IPS-20b (cell line): Measurements from ENCODE around the gene TSPOAP1.

Experiments
- H3K27ac ChIP-seq: one replicate; pipeline ENCODE4 v1.5.1; 2013; ENCODE audit warnings: low read length
- H3K27me3 ChIP-seq: 2 replicates; pipeline ENCODE4 v1.6.1; 2013; ENCODE audit warnings: mild to moderate bottlenecking, low read length, inconsistent platforms; ENCODE audit not compliant: insufficient read depth
- H3K36me3 ChIP-seq: 2 replicates; pipeline ENCODE4 v1.6.1; 2013; ENCODE audit warnings: low read depth, mild to moderate bottlenecking, inconsistent platforms, low read length, moderate library complexity; ENCODE audit not compliant: insufficient read depth
- H3K4me1 ChIP-seq: 2 replicates; pipeline ENCODE4 v1.6.1; 2013; ENCODE audit warnings: mild to moderate bottlenecking, control low read depth, inconsistent platforms, low read length, moderate library complexity; ENCODE audit not compliant: insufficient read depth
- H3K4me3 ChIP-seq: 2 replicates; pipeline ENCODE4 v1.5.1; 2013; ENCODE audit warnings: mild to moderate bottlenecking, low read length, inconsistent platforms
- H3K9ac ChIP-seq: 2 replicates; pipeline ENCODE4 v1.6.1; 2013; ENCODE audit warnings: low read depth, mild to moderate bottlenecking, inconsistent platforms, low read length, moderate library complexity
- H3K9me3 ChIP-seq: 2 replicates; pipeline ENCODE4 v1.6.1; 2013; ENCODE audit warnings: mild to moderate bottlenecking, low read depth, low read length, inconsistent platforms; ENCODE audit not compliant: insufficient read depth

The TSPOAP1 gene

DNA sequence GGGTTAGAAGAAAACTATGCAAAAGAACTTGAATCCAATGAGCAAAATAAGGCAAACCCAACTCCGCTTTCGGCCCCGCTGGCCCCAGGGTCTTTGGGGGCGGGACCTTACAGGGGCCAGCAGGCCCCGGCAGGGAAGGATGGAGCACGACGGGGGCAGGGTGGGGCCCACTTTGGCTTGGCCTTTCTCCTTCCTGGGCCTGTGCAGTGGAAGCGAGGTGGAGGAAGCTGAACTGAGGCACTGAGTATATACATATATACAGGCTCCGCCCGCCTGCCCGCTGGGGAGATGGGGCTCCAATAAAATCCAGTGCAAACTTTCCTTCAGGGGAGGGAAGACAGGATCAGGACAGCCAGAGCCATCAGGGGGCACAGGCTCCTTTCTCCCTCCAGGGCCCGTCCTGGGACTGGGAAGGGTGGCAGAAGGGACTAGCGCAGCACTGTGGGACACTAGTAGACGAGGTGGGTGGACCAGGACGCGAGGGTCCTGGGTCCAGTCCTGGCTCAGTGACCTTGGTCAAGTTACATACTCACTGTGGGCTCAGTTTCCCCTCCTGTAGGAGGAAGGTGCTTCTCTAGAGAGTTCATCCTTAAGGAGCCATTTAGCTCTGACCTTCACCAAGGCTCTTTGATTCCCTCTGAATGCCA is 27.0 kb downstream of the TSPOAP1 start:
- H3K9ac ChIP-seq: no peak overlapping the region
- no peaks in the 10 kb centered on the region for H3K9me3 ChIP-seq
- H3K27ac ChIP-seq: no peak overlapping the region
- H3K4me3 ChIP-seq: no peak overlapping the region
- no peaks in the 10 kb centered on the region for H3K27me3 ChIP-seq
- H3K4me1 ChIP-seq: no peaks in the 10 kb centered on the region
- H3K36me3 ChIP-seq: no peaks in the 10 kb centered on the region

GRCh38 chr17:58300336-58300735 is 28.3 kb downstream of the TSPOAP1 start:
- no peak overlapping the region for H3K4me3 ChIP-seq
- no peaks in the 10 kb centered on the region for H3K9me3 ChIP-seq
- H3K4me1 ChIP-seq: no peaks in the 10 kb centered on the region
- H3K27ac ChIP-seq: no peak overlapping the region
- no peak overlapping the region for H3K9ac ChIP-seq
- H3K27me3 ChIP-seq: no peaks in the 10 kb centered on the region
- no peaks in the 10 kb centered on the region for H3K36me3 ChIP-seq

- Histone ChIP-seq H3K27ac (no peak overlapping the region), H3K27me3 (no peaks in the 10 kb centered on the region)
Observed at GRCh38 chr17:58294034-58294433, 34.6 kb downstream of the TSPOAP1 start.

GRCh38 chr17:58291246-58291645 is 37.3 kb downstream of the TSPOAP1 start:
- Histone ChIP-seq H3K27ac (no peak overlapping the region), H3K27me3 (no peaks in the 10 kb centered on the region), H3K4me1 (no peaks in the 10 kb centered on the region), H3K9me3 (no peaks in the 10 kb centered on the region), H3K36me3 (no peaks in the 10 kb centered on the region), H3K9ac (no peak overlapping the region), H3K4me3 (no peak overlapping the region)

More at GRCh38 chr17:58294034-58294433, 34.6 kb downstream of the TSPOAP1 start:
- no peak overlapping the region for H3K4me3 ChIP-seq
- H3K4me1 ChIP-seq: no peaks in the 10 kb centered on the region
- no peaks in the 10 kb centered on the region for H3K36me3 ChIP-seq
- H3K9ac ChIP-seq: no peak overlapping the region
- no peaks in the 10 kb centered on the region for H3K9me3 ChIP-seq

DNA sequence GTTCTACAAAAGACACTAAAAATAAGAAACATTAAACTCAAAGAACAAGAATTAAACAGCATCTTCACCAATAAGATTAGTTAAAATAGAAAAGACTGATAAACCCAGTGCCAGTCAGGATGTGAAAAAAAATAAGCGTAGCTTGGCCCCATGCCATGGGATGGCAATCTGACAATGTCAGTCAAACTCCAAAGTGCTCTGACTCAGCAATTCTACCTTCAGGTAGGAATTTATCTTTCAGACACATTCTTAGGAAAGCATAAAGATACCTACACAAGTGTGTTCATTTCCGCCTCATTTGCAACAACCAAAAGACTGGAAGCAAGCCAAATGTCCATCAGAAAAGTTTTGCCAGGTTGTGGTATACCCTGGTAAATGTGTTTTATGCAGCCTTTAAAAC is 38.7 kb downstream of the TSPOAP1 start:
- H3K27me3 ChIP-seq: no peaks in the 10 kb centered on the region
- H3K36me3 ChIP-seq: no peaks in the 10 kb centered on the region
- no peaks in the 10 kb centered on the region for H3K9me3 ChIP-seq
- H3K4me3 ChIP-seq: no peak overlapping the region
- H3K4me1 ChIP-seq: peaks cover 4% of the 10 kb centered on the region; the same call in 1 of the 2 replicates
- no peak overlapping the region for H3K27ac ChIP-seq
- H3K9ac ChIP-seq: no peak overlapping the region

- Histone ChIP-seq H3K27ac (no peak overlapping the region), H3K36me3 (no peaks in the 10 kb centered on the region), H3K4me1 (peaks cover 15% of the 10 kb centered on the region; the same call in 1 of the 2 replicates), H3K9me3 (no peaks in the 10 kb centered on the region), H3K4me3 (no peak overlapping the region), H3K27me3 (no peaks in the 10 kb centered on the region), H3K9ac (peak overlapping the region; percentile 17; the same call in 1 of the 2 replicates)
Observed at GRCh38 chr17:58285422-58285810, 43.2 kb downstream of the TSPOAP1 start.

GRCh38 chr17:58284613-58285421 is 43.8 kb downstream of the TSPOAP1 start:
- peak overlapping the region; percentile 17; the same call in 1 of the 2 replicates for H3K9ac ChIP-seq
- no peak overlapping the region for H3K4me3 ChIP-seq

GRCh38 chr17:58283674-58284612 is 44.7 kb downstream of the TSPOAP1 start:
- H3K9ac ChIP-seq: peak overlapping the region; percentile 17; the same call in 1 of the 2 replicates
- peaks cover 15% of the 10 kb centered on the region; the same call in 1 of the 2 replicates for H3K4me1 ChIP-seq
- H3K4me3 ChIP-seq: no peak overlapping the region
- peaks cover 12% of the 10 kb centered on the region for H3K27me3 ChIP-seq
- no peak overlapping the region for H3K27ac ChIP-seq
- H3K36me3 ChIP-seq: no peaks in the 10 kb centered on the region
- H3K9me3 ChIP-seq: no peaks in the 10 kb centered on the region

More at GRCh38 chr17:58284613-58285421, 43.8 kb downstream of the TSPOAP1 start:
- Histone ChIP-seq H3K27ac (no peak overlapping the region), H3K9me3 (no peaks in the 10 kb centered on the region), H3K36me3 (no peaks in the 10 kb centered on the region), H3K27me3 (peaks cover 4% of the 10 kb centered on the region), H3K4me1 (peaks cover 15% of the 10 kb centered on the region; the same call in 1 of the 2 replicates)

DNA sequence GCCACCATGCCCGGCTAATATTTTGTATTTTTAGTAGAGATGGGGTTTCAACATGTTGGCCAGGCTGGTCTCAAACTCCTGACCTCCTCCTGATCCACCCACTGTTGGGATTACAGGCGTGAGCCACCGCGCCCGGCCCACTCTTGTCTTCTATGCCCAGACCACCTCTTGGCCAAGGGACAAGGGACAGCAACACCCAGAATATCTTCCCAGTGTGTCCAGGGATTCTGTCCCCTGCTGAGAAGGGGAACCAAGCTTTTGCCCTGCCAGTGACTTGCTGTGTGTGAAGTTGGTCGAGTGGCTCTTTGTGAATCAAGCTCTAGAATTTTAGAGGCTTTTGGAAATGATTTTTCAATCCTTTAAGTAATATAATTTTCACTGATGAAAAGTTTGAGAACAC is 46.2 kb downstream of the TSPOAP1 start:
- Histone ChIP-seq H3K27ac (no peak overlapping the region), H3K36me3 (no peaks in the 10 kb centered on the region), H3K9me3 (no peaks in the 10 kb centered on the region), H3K27me3 (peaks cover 27% of the 10 kb centered on the region), H3K9ac (no peak overlapping the region), H3K4me1 (peaks cover 15% of the 10 kb centered on the region; the same call in 1 of the 2 replicates), H3K4me3 (no peak overlapping the region)

- Histone ChIP-seq H3K4me1 (peaks cover 15% of the 10 kb centered on the region; the same call in 1 of the 2 replicates), H3K9ac (no peak overlapping the region), H3K27me3 (peaks cover 29% of the 10 kb centered on the region), H3K27ac (no peak overlapping the region), H3K9me3 (no peaks in the 10 kb centered on the region), H3K4me3 (no peak overlapping the region), H3K36me3 (no peaks in the 10 kb centered on the region)
Observed at GRCh38 chr17:58281511-58282011, 47.0 kb downstream of the TSPOAP1 start.
